ENCODE results near the gene ZBTB20. TPM values are rescaled to one million over a fixed set of nuclear protein-coding genes. Genes with fewer than 3 reads are reported as not detected.

Gene ZBTB20
- total and polyA plus RNA-seq, 2 donors (not counting 1 experiment from before 2014, with no cell fraction given): 4.0 to 123 TPM

DNA sequence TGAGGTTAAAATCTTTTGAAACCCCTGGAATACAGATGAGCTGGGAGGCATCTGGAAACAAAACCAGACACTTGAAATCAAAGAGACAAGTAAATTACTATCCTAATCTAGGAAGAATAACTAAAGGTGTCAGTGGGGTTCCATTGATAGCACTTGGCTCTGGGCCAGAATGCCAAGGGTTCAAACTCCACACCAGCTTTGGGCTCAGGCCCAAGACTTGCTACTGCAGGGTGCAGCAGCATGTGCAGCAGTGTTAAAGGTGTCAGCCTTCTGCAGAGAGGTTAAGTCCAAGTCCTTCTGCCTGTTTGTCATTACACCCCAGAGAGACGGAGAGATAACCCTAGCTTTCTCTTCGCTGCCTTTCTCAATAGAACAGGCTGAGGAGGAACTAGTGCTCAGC is 579.3 kb downstream of the ZBTB20 start:
- no peak overlapping the region for H2AFZ ChIP-seq (ENCODE audit: insufficient read depth, low read depth, low read length, poor library complexity, severe bottlenecking)
- ChIA-PET CTCF (interaction anchor here (0.7 kb wide), 1 partner anchor 113 kb away, joined by 3 read pairs; no protein-coding TSS in a partner anchor), POLR2A (no interaction called here)
- H3K36me3 ChIP-seq (replicated peaks in 1 of 2; ENCODE audit: control extremely low read depth in 1 of 2, control insufficient read depth in 1 of 2, extremely low read depth in 1 of 2, insufficient read depth in 2 of 2, low read length in 1 of 2): no peaks in the 10 kb centered on the region
- Mint-ChIP-seq H3K27ac (no peak overlapping the region), H3K27me3 (no peaks in the 10 kb centered on the region), H3K9me3 (ENCODE audit: insufficient read depth) (no peaks in the 10 kb centered on the region), H3K4me1 (peaks cover 18% of the 10 kb centered on the region), H3K4me3 (no peak overlapping the region)
- no peaks in the 10 kb centered on the region for H3K79me2 ChIP-seq (ENCODE audit: control insufficient read depth, insufficient read depth, low read length)
- H3K4me3 ChIP-seq (ENCODE audit: control extremely low read depth in 1 of 5, extremely low read depth in 1 of 5, insufficient read depth in 1 of 5, low read depth in 2 of 5, low read length in 4 of 5): no peak overlapping the region
- H3K9ac ChIP-seq (ENCODE audit: low read length): no peak overlapping the region
- no peak for DNase-seq
- intact Hi-C loops (cut with micrococcal nuclease): no loop called here
- no peak for ATAC-seq (ENCODE audit: low read depth)
- H3K4me1 ChIP-seq (ENCODE audit: control insufficient read depth in 2 of 2, insufficient read depth in 2 of 2, low read length in 2 of 2): peaks cover 5 to 8% of the 10 kb centered on the region in 2 donors
- no peak overlapping the region for H3K4me2 ChIP-seq (replicated peaks; ENCODE audit: low read depth, low read length, poor library complexity, severe bottlenecking)
- TF ChIP-seq EZH2 (IDR thresholded peaks at IDR 0.05; ENCODE audit: borderline replicate concordance, insufficient read depth, low read depth, low read length, poor library complexity, severe bottlenecking): no peak
- TF ChIP-seq, protein P1, sequence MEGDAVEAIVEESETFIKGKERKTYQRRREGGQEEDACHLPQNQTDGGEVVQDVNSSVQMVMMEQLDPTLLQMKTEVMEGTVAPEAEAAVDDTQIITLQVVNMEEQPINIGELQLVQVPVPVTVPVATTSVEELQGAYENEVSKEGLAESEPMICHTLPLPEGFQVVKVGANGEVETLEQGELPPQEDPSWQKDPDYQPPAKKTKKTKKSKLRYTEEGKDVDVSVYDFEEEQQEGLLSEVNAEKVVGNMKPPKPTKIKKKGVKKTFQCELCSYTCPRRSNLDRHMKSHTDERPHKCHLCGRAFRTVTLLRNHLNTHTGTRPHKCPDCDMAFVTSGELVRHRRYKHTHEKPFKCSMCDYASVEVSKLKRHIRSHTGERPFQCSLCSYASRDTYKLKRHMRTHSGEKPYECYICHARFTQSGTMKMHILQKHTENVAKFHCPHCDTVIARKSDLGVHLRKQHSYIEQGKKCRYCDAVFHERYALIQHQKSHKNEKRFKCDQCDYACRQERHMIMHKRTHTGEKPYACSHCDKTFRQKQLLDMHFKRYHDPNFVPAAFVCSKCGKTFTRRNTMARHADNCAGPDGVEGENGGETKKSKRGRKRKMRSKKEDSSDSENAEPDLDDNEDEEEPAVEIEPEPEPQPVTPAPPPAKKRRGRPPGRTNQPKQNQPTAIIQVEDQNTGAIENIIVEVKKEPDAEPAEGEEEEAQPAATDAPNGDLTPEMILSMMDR (IDR thresholded peaks at IDR 0.05): no peak
- H3K27me3 ChIP-seq (replicated peaks in 1 of 4; ENCODE audit: control extremely low read depth in 1 of 4, control insufficient read depth in 3 of 4, insufficient read depth in 4 of 4, low read length in 3 of 4): no peaks in the 10 kb centered on the region
- no peaks in the 10 kb centered on the region for H3K9me3 ChIP-seq (ENCODE audit: control extremely low read depth in 1 of 3, control insufficient read depth in 2 of 3, insufficient read depth in 1 of 3, low read length in 2 of 3)
- no peaks in the 10 kb centered on the region for H4K20me1 ChIP-seq (ENCODE audit: control insufficient read depth, insufficient read depth, low read length, poor library complexity, severe bottlenecking)
- no peak overlapping the region for H3K27ac ChIP-seq (ENCODE audit: low read length in 2 of 2)
- WGBS (ENCODE audit: insufficient coverage): no CpG with 5 or more reads among the region's 2 CpGs

DNA sequence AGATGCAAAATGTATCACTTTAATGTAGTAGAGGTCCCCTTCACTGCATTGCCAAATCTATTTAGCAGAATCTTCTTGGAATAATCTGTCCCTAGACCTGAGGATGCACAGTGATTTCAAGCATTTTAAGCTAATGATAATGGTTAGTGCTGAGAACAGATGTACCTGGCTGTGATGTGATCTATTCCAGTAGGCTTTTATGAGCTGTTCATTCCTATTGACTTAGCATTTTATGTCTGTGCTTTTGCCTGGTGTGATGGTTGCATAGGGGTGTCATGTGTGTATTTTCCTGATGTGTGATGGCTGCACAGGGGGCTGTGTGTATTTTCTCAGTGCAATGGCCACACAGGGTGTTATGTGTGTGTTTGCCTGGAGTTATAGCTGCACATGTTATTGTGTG is 580.3 kb downstream of the ZBTB20 start:
- H3K4me1 ChIP-seq (ENCODE audit: control insufficient read depth in 2 of 2, insufficient read depth in 2 of 2, low read length in 2 of 2): peaks cover 5 to 8% of the 10 kb centered on the region in 2 donors
- Mint-ChIP-seq H3K9me3 (ENCODE audit: insufficient read depth) (no peaks in the 10 kb centered on the region), H3K27ac (no peak overlapping the region), H3K4me3 (no peak overlapping the region), H3K27me3 (no peaks in the 10 kb centered on the region), H3K4me1 (peaks cover 18% of the 10 kb centered on the region)
- H3K9ac ChIP-seq (ENCODE audit: low read length): peak overlapping the region; percentile 11
- no peak overlapping the region for H2AFZ ChIP-seq (ENCODE audit: insufficient read depth, low read depth, low read length, poor library complexity, severe bottlenecking)
- no peak overlapping the region for H3K27ac ChIP-seq (ENCODE audit: low read length in 2 of 2)
- H3K4me2 ChIP-seq (replicated peaks; ENCODE audit: low read depth, low read length, poor library complexity, severe bottlenecking): no peak overlapping the region
- H3K79me2 ChIP-seq (ENCODE audit: control insufficient read depth, insufficient read depth, low read length): no peaks in the 10 kb centered on the region
- intact Hi-C loops (cut with micrococcal nuclease): no loop called here
- no peaks in the 10 kb centered on the region for H3K9me3 ChIP-seq (ENCODE audit: control extremely low read depth in 1 of 3, control insufficient read depth in 2 of 3, insufficient read depth in 1 of 3, low read length in 2 of 3)
- no peaks in the 10 kb centered on the region for H3K27me3 ChIP-seq (replicated peaks in 1 of 4; ENCODE audit: control extremely low read depth in 1 of 4, control insufficient read depth in 3 of 4, insufficient read depth in 4 of 4, low read length in 3 of 4)
- no peak overlapping the region for H3K4me3 ChIP-seq (ENCODE audit: control extremely low read depth in 1 of 5, extremely low read depth in 1 of 5, insufficient read depth in 1 of 5, low read depth in 2 of 5, low read length in 4 of 5)
- CTCF ChIA-PET: no interaction called here
- DNase-seq (no peak), ATAC-seq (ENCODE audit: low read depth) (no peak)
- POLR2A ChIA-PET: no interaction called here
- H4K20me1 ChIP-seq (ENCODE audit: control insufficient read depth, insufficient read depth, low read length, poor library complexity, severe bottlenecking): no peaks in the 10 kb centered on the region
- H3K36me3 ChIP-seq (replicated peaks in 1 of 2; ENCODE audit: control extremely low read depth in 1 of 2, control insufficient read depth in 1 of 2, extremely low read depth in 1 of 2, insufficient read depth in 2 of 2, low read length in 1 of 2): no peaks in the 10 kb centered on the region
- TF ChIP-seq, protein P1 (IDR thresholded peaks at IDR 0.05): no peak
- TF ChIP-seq EZH2 (IDR thresholded peaks at IDR 0.05; ENCODE audit: borderline replicate concordance, insufficient read depth, low read depth, low read length, poor library complexity, severe bottlenecking): no peak

Measured in B cell (primary cell).